ENCODE measurements around the gene LARP4. TPM values are rescaled to one million over a fixed set of nuclear protein-coding genes. Genes with fewer than 3 reads are reported as not detected.
A peak's percentile ranks its signal among the peaks of the same experiment; 100 is the strongest.

LARP4 gene
- total and polyA plus RNA-seq, 9 of the 15 experiments (the other 6 are each of a cell fraction or from before 2014, with no cell fraction given) = 31.6 to 84.5 (median 52.4) TPM

DNA sequence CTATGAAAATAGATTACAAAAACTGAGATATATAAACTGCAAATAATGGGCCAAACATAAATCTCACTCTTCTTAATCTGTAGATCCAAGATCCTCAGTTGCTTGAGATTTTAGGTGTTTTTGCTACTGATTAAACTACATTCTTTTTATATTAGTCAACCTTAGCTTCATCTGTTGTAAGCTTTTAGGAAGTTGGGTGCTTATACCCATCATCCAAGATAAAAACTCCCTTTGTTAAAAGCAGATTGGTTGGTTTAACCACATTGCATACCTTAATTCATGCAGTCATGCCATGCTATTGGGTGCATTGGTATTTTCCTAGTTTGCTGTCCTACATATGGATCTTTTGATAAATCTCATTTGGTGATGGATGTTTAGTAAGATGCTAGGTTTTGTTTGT is 57.9 kb downstream of the LARP4 start:
- no peak for TF ChIP-seq BRCA1 (IDR thresholded peaks at IDR 0.05)
- TF ChIP-seq BRCA1 (CRISPR knock-in tag; IDR thresholded peaks at IDR 0.05) = no peak
- no peak for TF ChIP-seq PHF20 (IDR thresholded peaks at IDR 0.05; ENCODE audit: partially characterized antibody)
- no peak for TF ChIP-seq ZNF197 (CRISPR knock-in tag; IDR thresholded peaks at IDR 0.05; ENCODE audit: low read depth)
- no peak for TF ChIP-seq TRIM24 (IDR thresholded peaks at IDR 0.05)
- TF ChIP-seq ZNF408 (CRISPR knock-in tag; IDR thresholded peaks at IDR 0.05; ENCODE audit: low read depth) = no peak
- TF ChIP-seq LARP7 (IDR thresholded peaks at IDR 0.05) = no peak
- no peak for TF ChIP-seq FOXA1 (IDR thresholded peaks at IDR 0.05; ENCODE audit: borderline replicate concordance)
- TF ChIP-seq, protein P1, sequence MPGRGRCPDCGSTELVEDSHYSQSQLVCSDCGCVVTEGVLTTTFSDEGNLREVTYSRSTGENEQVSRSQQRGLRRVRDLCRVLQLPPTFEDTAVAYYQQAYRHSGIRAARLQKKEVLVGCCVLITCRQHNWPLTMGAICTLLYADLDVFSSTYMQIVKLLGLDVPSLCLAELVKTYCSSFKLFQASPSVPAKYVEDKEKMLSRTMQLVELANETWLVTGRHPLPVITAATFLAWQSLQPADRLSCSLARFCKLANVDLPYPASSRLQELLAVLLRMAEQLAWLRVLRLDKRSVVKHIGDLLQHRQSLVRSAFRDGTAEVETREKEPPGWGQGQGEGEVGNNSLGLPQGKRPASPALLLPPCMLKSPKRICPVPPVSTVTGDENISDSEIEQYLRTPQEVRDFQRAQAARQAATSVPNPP (IDR thresholded peaks at IDR 0.05; ENCODE audit: borderline replicate concordance, insufficient read depth, insufficient read length) = no peak
- no peak for TF ChIP-seq POLR3A (IDR thresholded peaks at IDR 0.05; ENCODE audit: borderline replicate concordance, extremely low read depth, insufficient read depth, insufficient read length)
- no peak overlapping the region for H3K9ac ChIP-seq (ENCODE audit: insufficient read depth in 1 of 2, low read depth in 2 of 2, low read length in 2 of 2)
- ATAC-seq (no peak), DNase-seq (ENCODE audit: extremely low read depth in 1 of 4, low spot score in 3 of 4) (no peak), FAIRE-seq (no peak)
- no peaks in the 10 kb centered on the region for H3K9me3 ChIP-seq (replicated peaks; ENCODE audit: control insufficient read depth, insufficient read depth, low read depth, low read length)
- BruUV-seq (replicated peaks) = TSS peak; percentile 8
- peaks cover 80% of the 10 kb centered on the region for H3K36me3 ChIP-seq (ENCODE audit: control insufficient read depth, insufficient read depth, low read length)
- no peaks in the 10 kb centered on the region for H3K9me1 ChIP-seq (ENCODE audit: control insufficient read depth, insufficient read depth, low read length)
- no peak overlapping the region for H2AFZ ChIP-seq (ENCODE audit: low read depth, low read length)
- H3K27ac ChIP-seq (ENCODE audit: extremely low read depth, low read depth, low read length) = no peak overlapping the region
- no peaks in the 10 kb centered on the region for H3K4me1 ChIP-seq (replicated peaks in 1 of 2; ENCODE audit: control insufficient read depth in 2 of 2, insufficient read depth in 2 of 2, low read length in 2 of 2)
- CTCF ChIA-PET (ENCODE audit: low intra/inter-chr PET ratio) = no interaction called here
- POLR2A ChIA-PET = no interaction called here
- no peaks in the 10 kb centered on the region for H3K79me2 ChIP-seq (ENCODE audit: control insufficient read depth, insufficient read depth, low read length)
- no peak overlapping the region for H3K4me2 ChIP-seq (ENCODE audit: insufficient read depth, low read length)
- in situ Hi-C loops (cut with MboI) (no loop called here), intact Hi-C loops (cut with micrococcal nuclease) (no loop called here)
- H3K4me3 ChIP-seq = no peak overlapping the region
- H4K20me1 ChIP-seq (replicated peaks; ENCODE audit: control insufficient read depth, insufficient read depth, low read length) = no peaks in the 10 kb centered on the region
- H3K27me3 ChIP-seq (ENCODE audit: control insufficient read depth in 2 of 2, insufficient read depth in 2 of 2, low read length in 2 of 2) = no peaks in the 10 kb centered on the region
